Measurements from ENCODE around the gene FSTL5. TPM values are rescaled to one million over a fixed set of nuclear protein-coding genes. Genes with fewer than 3 reads are reported as not detected.

FSTL5 gene
- total RNA-seq, 3 donors from 2014 or later (not counting 1 experiment from before 2014, with no cell fraction given), result not detected

- 86% methylated on average over 1 of the region's 1 CpG for WGBS (ENCODE audit: insufficient coverage)
- H3K4me3 Mint-ChIP-seq, result no peak overlapping the region
- intact Hi-C loops (cut with micrococcal nuclease), result no loop called here
- peaks cover 10% of the 10 kb centered on the region in 2 donors for H3K9me3 Mint-ChIP-seq
- DNase-seq (no peak), ATAC-seq (no peak)
- H3K27me3 ChIP-seq (ENCODE audit: control insufficient read depth, insufficient read depth, low read length), result no peaks in the 10 kb centered on the region
- no peak overlapping the region for H3K27ac ChIP-seq (ENCODE audit: low read length)
- no peak overlapping the region for H3K27ac Mint-ChIP-seq
- H3K4me1 Mint-ChIP-seq, result no peaks in the 10 kb centered on the region
- no peaks in the 10 kb centered on the region for H3K36me3 ChIP-seq (ENCODE audit: control insufficient read depth, insufficient read depth, low read length)
- H3K27me3 Mint-ChIP-seq (ENCODE audit: low read depth in 2 of 2), result no peaks in the 10 kb centered on the region
- TF ChIP-seq CTCF (IDR thresholded peaks at IDR 0.05), result no peak
- H3K4me3 ChIP-seq (ENCODE audit: low read length), result no peak overlapping the region
- peaks cover 4% of the 10 kb centered on the region for H3K9me3 ChIP-seq (ENCODE audit: control insufficient read depth, insufficient read depth, low read length)
- no peaks in the 10 kb centered on the region for H3K4me1 ChIP-seq (ENCODE audit: control insufficient read depth, insufficient read depth, low read length)
- H3K36me3 Mint-ChIP-seq, result peaks cover 5% of the 10 kb centered on the region
These were observed 62.5 kb downstream of the FSTL5 start for GRCh38 chr4:162101337-162101736.

- ATAC-seq (no peak), DNase-seq (no peak)
- WGBS (ENCODE audit: insufficient coverage), result 90% methylated on average over 1 of the region's 2 CpGs
- H3K4me3 Mint-ChIP-seq, result no peak overlapping the region
- no peaks in the 10 kb centered on the region for H3K27me3 ChIP-seq (ENCODE audit: control insufficient read depth, insufficient read depth, low read length)
- no peaks in the 10 kb centered on the region for H3K36me3 Mint-ChIP-seq
- H3K4me1 ChIP-seq (ENCODE audit: control insufficient read depth, insufficient read depth, low read length), result no peaks in the 10 kb centered on the region
- intact Hi-C loops (cut with micrococcal nuclease), result no loop called here
- no peak overlapping the region for H3K27ac Mint-ChIP-seq
- no peak overlapping the region for H3K27ac ChIP-seq (ENCODE audit: low read length)
- no peak overlapping the region for H3K4me3 ChIP-seq (ENCODE audit: low read length)
- H3K9me3 Mint-ChIP-seq, result peaks cover 5 to 18% of the 10 kb centered on the region in 2 donors
- TF ChIP-seq CTCF (IDR thresholded peaks at IDR 0.05), result no peak
- no peaks in the 10 kb centered on the region for H3K4me1 Mint-ChIP-seq
- H3K27me3 Mint-ChIP-seq (ENCODE audit: low read depth in 2 of 2), result no peaks in the 10 kb centered on the region
- no peaks in the 10 kb centered on the region for H3K36me3 ChIP-seq (ENCODE audit: control insufficient read depth, insufficient read depth, low read length)
- no peaks in the 10 kb centered on the region for H3K9me3 ChIP-seq (ENCODE audit: control insufficient read depth, insufficient read depth, low read length)
These were observed 88.1 kb downstream of the FSTL5 start for GRCh38 chr4:162075726-162076125.

- intact Hi-C loops (cut with micrococcal nuclease), result no loop called here
- peaks cover 20 to 22% of the 10 kb centered on the region in 2 donors for H3K9me3 Mint-ChIP-seq
- H3K27me3 ChIP-seq (ENCODE audit: control insufficient read depth, insufficient read depth, low read length), result no peaks in the 10 kb centered on the region
- no peaks in the 10 kb centered on the region for H3K36me3 ChIP-seq (ENCODE audit: control insufficient read depth, insufficient read depth, low read length)
- no peaks in the 10 kb centered on the region for H3K9me3 ChIP-seq (ENCODE audit: control insufficient read depth, insufficient read depth, low read length)
- TF ChIP-seq CTCF (IDR thresholded peaks at IDR 0.05), result no peak
- no CpG with 5 or more reads among the region's 2 CpGs for WGBS (ENCODE audit: insufficient coverage)
- DNase-seq (no peak), ATAC-seq (no peak)
- H3K4me1 Mint-ChIP-seq, result no peaks in the 10 kb centered on the region
- peaks cover 17% of the 10 kb centered on the region for H3K36me3 Mint-ChIP-seq
- H3K27me3 Mint-ChIP-seq (ENCODE audit: low read depth in 2 of 2), result no peaks in the 10 kb centered on the region
- H3K4me3 Mint-ChIP-seq, result no peak overlapping the region
- no peaks in the 10 kb centered on the region for H3K4me1 ChIP-seq (ENCODE audit: control insufficient read depth, insufficient read depth, low read length)
- no peak overlapping the region for H3K27ac Mint-ChIP-seq
- H3K27ac ChIP-seq (ENCODE audit: low read length), result no peak overlapping the region
- H3K4me3 ChIP-seq (ENCODE audit: low read length), result no peak overlapping the region
These were observed 102.6 kb downstream of the FSTL5 start for GRCh38 chr4:162061214-162061613.

- H3K4me1 ChIP-seq (ENCODE audit: control insufficient read depth, insufficient read depth, low read length), result no peaks in the 10 kb centered on the region
- ATAC-seq, result no peak
- H3K27me3 ChIP-seq (ENCODE audit: control insufficient read depth, insufficient read depth, low read length), result no peaks in the 10 kb centered on the region
- no peak for TF ChIP-seq CTCF (IDR thresholded peaks at IDR 0.05)
- no peaks in the 10 kb centered on the region for H3K36me3 ChIP-seq (ENCODE audit: control insufficient read depth, insufficient read depth, low read length)
- H3K9me3 ChIP-seq (ENCODE audit: control insufficient read depth, insufficient read depth, low read length), result no peaks in the 10 kb centered on the region
- Mint-ChIP-seq H3K27me3 (ENCODE audit: low read depth in 2 of 2) (no peaks in the 10 kb centered on the region), H3K4me3 (no peak overlapping the region), H3K4me1 (no peaks in the 10 kb centered on the region), H3K36me3 (peaks cover 8% of the 10 kb centered on the region), H3K9me3 (peaks cover 17% of the 10 kb centered on the region in 2 donors), H3K27ac (no peak overlapping the region)
- no peak overlapping the region for H3K27ac ChIP-seq (ENCODE audit: low read length)
- no peak overlapping the region for H3K4me3 ChIP-seq (ENCODE audit: low read length)
- no CpG with 5 or more reads among the region's 1 CpG for WGBS (ENCODE audit: insufficient coverage)
- no peak for DNase-seq
- intact Hi-C loops (cut with micrococcal nuclease), result no loop called here
These were observed 104.1 kb downstream of the FSTL5 start for GRCh38 chr4:162059656-162060055.
